Measurements from ENCODE around the gene FOXD2. TPM values are rescaled to one million over a fixed set of nuclear protein-coding genes. Genes with fewer than 3 reads are reported as not detected.

FOXD2 gene
- total and polyA plus RNA-seq, 11 donors: 0.01 to 0.14 (median 0.08) TPM; not detected in 4

GRCh38 chr1:47432071-47433036 lies 5.5 kb upstream of the FOXD2 start:
- no peaks in the 10 kb centered on the region for H3K36me3 ChIP-seq
- WGBS, 4 donors: 10 to 19% (median 15%) methylated on average over 31 to 32 of the region's 32 CpGs
- H3K27ac ChIP-seq: peak overlapping the region in 1 of 12 donors; percentile 40
- H3K4me1 ChIP-seq: peaks cover 4 to 50% (median 27%) of the 10 kb centered on the region in 12 donors
- H3K4me3 ChIP-seq: peak overlapping the region in 5 of 12 donors; percentile 22 to 42 (median 30)
- TF ChIP-seq CTCF (IDR thresholded peaks at IDR 0.05): peak; percentile 54 to 83 (median 74)
- TF ChIP-seq POLR2A (IDR thresholded peaks at IDR 0.05): no peak
- peaks cover 18 to 100% (median 76%) of the 10 kb centered on the region in 9 donors for H3K27me3 ChIP-seq
- peak; percentile 76 to 83 (median 79) for ATAC-seq
- intact Hi-C loops (cut with DNase I): loop anchor here (1.0 to 5.0 kb wide), 4 partner anchors 278 to 295 kb away; no protein-coding TSS in a partner anchor
- H3K9me3 ChIP-seq: no peaks in the 10 kb centered on the region
- DNase-seq: peak; percentile 68 to 85 (median 73)

GRCh38 chr1:47433037-47433421 lies 4.8 kb upstream of the FOXD2 start:
- H3K36me3 ChIP-seq: no peaks in the 10 kb centered on the region
- intact Hi-C loops (cut with DNase I): loop anchor here in 9 of 10 donors (2.0 to 5.0 kb wide), 3 partner anchors 278 to 294 kb away; no protein-coding TSS in a partner anchor
- TF ChIP-seq POLR2A (IDR thresholded peaks at IDR 0.05) (no peak), CTCF (IDR thresholded peaks at IDR 0.05) (no peak)
- DNase-seq: no peak
- peak overlapping the region in 3 of 12 donors; percentile 22 to 42 (median 30) for H3K4me3 ChIP-seq
- H3K9me3 ChIP-seq: no peaks in the 10 kb centered on the region
- WGBS, 4 donors: 25 to 52% (median 45%) methylated on average over 11 to 17 of the region's 17 CpGs
- peaks cover 20 to 100% (median 77%) of the 10 kb centered on the region in 9 donors for H3K27me3 ChIP-seq
- H3K4me1 ChIP-seq: peaks cover 4 to 51% (median 27%) of the 10 kb centered on the region in 12 donors
- no peak overlapping the region for H3K27ac ChIP-seq
- ATAC-seq: no peak

- H3K27me3 ChIP-seq: peaks cover 22 to 98% (median 76%) of the 10 kb centered on the region in 9 donors
- TF ChIP-seq POLR2A (IDR thresholded peaks at IDR 0.05): no peak
- TF ChIP-seq CTCF (IDR thresholded peaks at IDR 0.05): no peak
- peak overlapping the region in 10 of 12 donors; percentile 1 to 42 (median 18) for H3K4me3 ChIP-seq
- H3K4me1 ChIP-seq: peaks cover 4 to 53% (median 27%) of the 10 kb centered on the region in 12 donors
- DNase-seq (no peak), ATAC-seq (no peak)
- no peaks in the 10 kb centered on the region for H3K36me3 ChIP-seq
- WGBS, 4 donors: 12 to 26% (median 23%) methylated on average over 30 of the region's 30 CpGs
- no peaks in the 10 kb centered on the region for H3K9me3 ChIP-seq
- intact Hi-C loops (cut with DNase I): loop anchor here in 9 of 10 donors (2.0 to 5.0 kb wide), 3 partner anchors 277 to 294 kb away; no protein-coding TSS in a partner anchor
- no peak overlapping the region for H3K27ac ChIP-seq
These were observed 4.3 kb upstream of the FOXD2 start for GRCh38 chr1:47433477-47434050.
